Subcutaneous abdominal adipose tissue (tissue), 5 donors: Measurements from ENCODE around the gene BCL10.
A peak's percentile ranks its signal among the peaks of the same experiment; 100 is the strongest.

Experiments used
- H3K27ac ChIP-seq: one replicate; pipeline ENCODE4 v1.7.0; 2013; ENCODE audit warnings: low read depth, mild to moderate bottlenecking, inconsistent platforms, low read length, moderate library complexity
- H3K27me3 ChIP-seq, 5 donors: one replicate each; pipeline ENCODE4 v1.7.0; 2013; ENCODE audit warnings: low read length in 5 of 5, inconsistent platforms in 1 of 5; ENCODE audit not compliant: control insufficient read depth in 5 of 5, insufficient read depth in 4 of 5
- H3K36me3 ChIP-seq, 5 donors: one replicate each; pipeline ENCODE4 v1.7.0; 2013; ENCODE audit warnings: low read length in 5 of 5; ENCODE audit not compliant: control insufficient read depth in 5 of 5, insufficient read depth in 5 of 5
- H3K4me1 ChIP-seq, 5 donors: one replicate each; pipeline ENCODE4 v1.7.0; 2013; ENCODE audit warnings: low read length in 5 of 5, mild to moderate bottlenecking in 3 of 5, moderate library complexity in 1 of 5; ENCODE audit not compliant: control insufficient read depth in 5 of 5, insufficient read depth in 5 of 5
- H3K4me3 ChIP-seq, 5 donors: one replicate each; pipeline ENCODE4 v1.7.0; 2013; ENCODE audit warnings: low read length in 5 of 5, low read depth in 1 of 5
- H3K9ac ChIP-seq, 5 donors: one replicate each; pipeline ENCODE4 v1.7.0; 2013; ENCODE audit warnings: low read length in 5 of 5, mild to moderate bottlenecking in 4 of 5, moderate library complexity in 3 of 5
- H3K9me3 ChIP-seq, 5 donors: one replicate each; pipeline ENCODE4 v1.7.0; 2013; ENCODE audit warnings: low read length in 5 of 5; ENCODE audit not compliant: control insufficient read depth in 5 of 5
- donor health status: healthy.
- donor health status: healthy.
- donor health status: healthy.
- donor health status: healthy.
- donor health status: healthy.

BCL10 gene

GRCh38 chr1:85276215-85276977 is at the start of gene BCL10:
BCL10 (minus strand) TSS chr1:85276632; CDS start chr1:85276352, 280 bp downstream.
- Histone ChIP-seq H3K9me3 (no peaks in the 10 kb centered on the region), H3K4me1 (peaks cover 3 to 46% (median 32%) of the 10 kb centered on the region in 5 donors), H3K9ac (peak within 1 kb of the TSS; percentile 49 to 97 (median 93)), H3K36me3 (peaks cover 0 to 6% (median under 1%) of the 10 kb centered on the region in 5 donors), H3K4me3 (peak within 1 kb of the TSS; percentile 90 to 99 (median 99)), H3K27me3 (no peaks in the 10 kb centered on the region), H3K27ac (peak within 1 kb of the TSS; percentile 72)

DNA sequence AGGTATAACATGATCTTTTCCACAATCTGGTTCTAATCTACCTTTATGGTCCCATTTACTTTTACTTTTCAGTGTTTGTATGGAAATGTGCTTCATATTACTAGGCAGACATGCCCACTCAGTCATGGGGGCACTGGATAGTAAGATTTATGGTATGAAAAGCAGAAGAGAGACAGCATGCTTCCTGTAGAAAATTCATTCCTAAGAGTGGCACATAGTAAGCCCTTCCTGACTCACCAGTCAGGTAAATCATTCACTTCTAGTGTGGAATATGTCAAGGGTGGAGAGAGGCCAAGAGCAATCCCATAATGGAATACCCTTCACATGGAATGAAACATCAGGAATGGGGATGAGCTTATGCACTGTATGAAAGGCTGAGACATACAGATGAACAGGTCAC is 49.5 kb upstream of the BCL10 start:
- H3K9me3 ChIP-seq = no peaks in the 10 kb centered on the region
- no peaks in the 10 kb centered on the region for H3K36me3 ChIP-seq
- peaks cover 0 to 24% (median 9%) of the 10 kb centered on the region in 5 donors for H3K4me1 ChIP-seq
- H3K9ac ChIP-seq = no peak overlapping the region
- no peak overlapping the region for H3K27ac ChIP-seq
- no peak overlapping the region for H3K4me3 ChIP-seq
- no peaks in the 10 kb centered on the region for H3K27me3 ChIP-seq

DNA sequence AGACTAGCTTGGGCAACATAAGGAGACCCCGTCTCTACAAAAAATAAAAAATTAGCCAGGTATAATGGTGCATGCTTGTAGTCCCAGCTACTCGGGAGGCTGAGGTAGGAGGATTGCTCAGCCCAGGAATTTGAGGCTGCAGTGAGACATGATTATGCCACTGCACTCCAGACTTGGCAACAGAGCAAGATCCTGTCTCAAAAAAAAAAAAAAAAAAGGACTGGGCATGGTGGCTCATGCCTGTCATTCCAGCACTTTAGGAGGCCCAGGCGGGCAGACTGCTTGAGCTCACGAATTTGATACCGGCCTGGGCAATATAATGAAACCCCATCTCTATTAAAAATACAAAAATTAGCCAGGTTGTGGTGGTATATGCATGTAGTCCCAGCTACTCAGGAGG is 47.3 kb upstream of the BCL10 start:
- no peaks in the 10 kb centered on the region for H3K36me3 ChIP-seq
- no peak overlapping the region for H3K4me3 ChIP-seq
- no peaks in the 10 kb centered on the region for H3K27me3 ChIP-seq
- H3K9ac ChIP-seq = no peak overlapping the region
- peaks cover 0 to 13% (median 0%) of the 10 kb centered on the region in 5 donors for H3K4me1 ChIP-seq
- no peak overlapping the region for H3K27ac ChIP-seq
- no peaks in the 10 kb centered on the region for H3K9me3 ChIP-seq

DNA sequence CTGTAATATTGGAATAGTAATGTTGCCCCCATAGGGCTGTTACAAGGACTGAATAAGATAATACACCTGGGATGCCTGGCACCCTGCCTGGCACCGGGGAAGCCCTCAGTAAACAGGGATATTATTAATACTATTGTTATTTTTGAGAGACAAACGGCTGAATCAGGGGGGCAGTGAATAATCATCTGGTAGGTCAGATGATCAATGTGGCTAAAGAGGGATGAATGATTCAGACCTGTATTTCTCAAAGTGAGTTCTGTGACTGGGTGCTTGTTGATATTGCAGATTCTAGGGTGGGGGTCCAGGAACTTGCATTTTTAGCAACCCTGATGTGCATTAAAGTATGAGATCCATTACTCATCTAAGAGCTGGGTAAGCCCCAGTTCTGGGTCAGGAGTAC is 46.2 kb upstream of the BCL10 start:
- Histone ChIP-seq H3K9me3 (no peaks in the 10 kb centered on the region), H3K36me3 (no peaks in the 10 kb centered on the region), H3K27me3 (no peaks in the 10 kb centered on the region), H3K4me3 (no peak overlapping the region), H3K27ac (no peak overlapping the region), H3K4me1 (peaks cover 0 to 9% (median 0%) of the 10 kb centered on the region in 5 donors), H3K9ac (no peak overlapping the region)

GRCh38 chr1:85321237-85321964 is 45.0 kb upstream of the BCL10 start:
- Histone ChIP-seq H3K9me3 (no peaks in the 10 kb centered on the region), H3K9ac (no peak overlapping the region), H3K4me1 (peaks cover 0 to 9% (median 0%) of the 10 kb centered on the region in 5 donors), H3K4me3 (no peak overlapping the region), H3K27ac (no peak overlapping the region), H3K27me3 (no peaks in the 10 kb centered on the region), H3K36me3 (no peaks in the 10 kb centered on the region)

DNA sequence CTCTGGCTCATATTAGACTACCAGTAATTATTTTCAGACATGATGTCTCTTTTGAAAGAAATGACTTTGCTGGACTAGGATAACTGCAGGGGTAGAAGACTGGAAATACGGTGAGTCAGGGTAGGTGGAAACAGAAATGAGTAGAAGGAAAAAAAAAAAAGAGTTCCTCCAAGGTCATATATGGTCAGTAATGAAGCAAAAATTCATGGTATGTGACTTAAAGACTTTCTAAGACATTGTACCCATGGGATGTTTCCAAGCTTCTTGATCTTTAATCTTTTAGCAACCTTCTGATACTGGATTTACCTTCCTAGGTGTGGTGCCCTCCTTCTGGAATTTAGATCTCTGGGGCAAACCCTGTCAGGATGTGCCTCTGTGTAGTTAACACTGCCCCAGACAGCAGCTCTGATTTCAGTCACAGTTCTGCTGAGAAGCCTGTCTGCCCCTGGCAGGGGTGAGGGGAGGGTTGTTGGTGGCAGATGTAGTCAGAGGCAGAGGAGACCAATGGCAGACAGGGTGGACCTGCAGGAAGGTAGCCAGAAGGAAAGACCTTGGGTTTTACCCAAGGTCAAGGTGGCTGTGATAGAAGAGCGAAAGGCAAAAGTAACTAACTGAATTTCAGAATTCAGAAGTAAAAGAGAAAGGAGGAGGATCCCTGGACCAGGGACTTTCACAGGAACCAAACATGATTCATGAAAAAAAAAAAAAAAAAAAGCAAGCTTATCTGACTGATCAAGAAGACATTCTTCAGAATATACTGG is 44.1 kb upstream of the BCL10 start:
- Histone ChIP-seq H3K9ac (no peak overlapping the region), H3K4me3 (no peak overlapping the region), H3K36me3 (no peaks in the 10 kb centered on the region), H3K9me3 (no peaks in the 10 kb centered on the region), H3K27me3 (no peaks in the 10 kb centered on the region), H3K27ac (no peak overlapping the region), H3K4me1 (peaks cover 0 to 9% (median 0%) of the 10 kb centered on the region in 5 donors)

DNA sequence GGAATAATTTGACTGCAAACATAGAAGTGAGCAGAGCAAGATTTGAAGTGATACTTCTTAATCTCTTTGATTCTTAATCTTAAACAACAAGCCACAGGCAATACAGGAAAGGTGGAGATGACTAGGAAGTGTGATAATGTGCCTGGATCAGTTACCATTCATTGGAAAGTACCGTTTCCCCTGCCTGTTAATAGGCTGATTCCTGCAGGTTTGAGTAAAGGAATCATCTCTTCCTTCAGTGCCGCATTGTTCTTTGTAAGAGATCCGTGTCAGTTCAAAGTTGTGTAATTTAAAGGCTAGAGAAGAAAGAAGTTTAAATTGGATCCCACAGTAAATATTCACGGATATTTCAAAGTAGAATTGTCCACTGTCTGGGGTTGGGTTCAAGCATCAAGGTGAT is 43.5 kb upstream of the BCL10 start:
- Histone ChIP-seq H3K4me1 (peaks cover 0 to 9% (median 0%) of the 10 kb centered on the region in 5 donors), H3K9me3 (no peaks in the 10 kb centered on the region), H3K4me3 (no peak overlapping the region), H3K9ac (no peak overlapping the region), H3K36me3 (no peaks in the 10 kb centered on the region), H3K27ac (no peak overlapping the region), H3K27me3 (no peaks in the 10 kb centered on the region)

DNA sequence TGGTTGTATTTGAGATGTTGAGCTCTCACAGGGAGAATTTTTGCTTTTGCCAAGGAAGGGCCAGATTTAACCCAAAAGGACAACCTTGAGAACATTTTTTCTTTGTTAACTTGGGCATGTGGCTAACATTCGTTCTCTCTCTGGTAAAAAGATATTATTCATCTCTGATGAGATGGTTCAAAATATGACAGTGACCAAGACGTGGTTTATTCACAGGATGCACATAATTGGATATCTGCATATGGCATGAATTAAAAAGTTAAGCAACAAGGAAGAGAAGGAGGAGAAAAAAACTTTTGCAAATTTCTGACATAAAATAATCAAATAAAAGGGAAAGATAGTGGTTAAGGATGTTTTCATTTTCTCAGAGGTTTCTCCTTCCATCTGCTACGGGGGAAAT is 43.1 kb upstream of the BCL10 start:
- peaks cover 0 to 12% (median 0%) of the 10 kb centered on the region in 5 donors for H3K4me1 ChIP-seq
- no peak overlapping the region for H3K9ac ChIP-seq
- H3K4me3 ChIP-seq = no peak overlapping the region
- H3K27me3 ChIP-seq = no peaks in the 10 kb centered on the region
- H3K27ac ChIP-seq = no peak overlapping the region
- no peaks in the 10 kb centered on the region for H3K9me3 ChIP-seq
- no peaks in the 10 kb centered on the region for H3K36me3 ChIP-seq

GRCh38 chr1:85318217-85318616 is 41.8 kb upstream of the BCL10 start:
- Histone ChIP-seq H3K36me3 (no peaks in the 10 kb centered on the region), H3K27ac (no peak overlapping the region), H3K27me3 (no peaks in the 10 kb centered on the region), H3K9me3 (no peaks in the 10 kb centered on the region), H3K4me1 (peaks cover 0 to 22% (median 6%) of the 10 kb centered on the region in 5 donors), H3K9ac (no peak overlapping the region), H3K4me3 (no peak overlapping the region)

DNA sequence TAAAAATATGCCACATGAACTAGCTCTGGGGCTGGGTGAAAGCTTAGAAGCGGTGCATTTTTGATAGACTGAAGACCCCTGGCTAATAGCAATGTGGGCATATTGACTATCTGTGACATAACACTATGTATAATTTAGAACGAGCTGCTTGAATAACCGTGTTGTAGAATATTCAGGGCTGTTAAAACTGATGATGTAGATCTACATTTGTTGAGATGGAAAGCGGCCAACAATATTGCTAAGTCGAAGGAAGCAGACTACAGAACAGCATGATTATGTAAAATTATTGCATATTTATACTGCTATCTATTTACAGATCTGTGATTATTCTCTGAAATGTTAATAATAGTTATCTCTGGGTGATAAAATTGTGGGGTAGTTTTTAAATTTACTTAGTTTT is 41.1 kb upstream of the BCL10 start:
- Histone ChIP-seq H3K27ac (no peak overlapping the region), H3K36me3 (no peaks in the 10 kb centered on the region), H3K4me1 (peaks cover 0 to 22% (median 6%) of the 10 kb centered on the region in 5 donors), H3K4me3 (no peak overlapping the region), H3K9ac (no peak overlapping the region), H3K27me3 (no peaks in the 10 kb centered on the region), H3K9me3 (no peaks in the 10 kb centered on the region)
